ENCODE data around the gene NOP14. TPM values are rescaled to one million over a fixed set of nuclear protein-coding genes. Genes with fewer than 3 reads are reported as not detected.

NOP14 gene
- polyA plus RNA-seq, 1 experiment: 7.1 TPM

DNA sequence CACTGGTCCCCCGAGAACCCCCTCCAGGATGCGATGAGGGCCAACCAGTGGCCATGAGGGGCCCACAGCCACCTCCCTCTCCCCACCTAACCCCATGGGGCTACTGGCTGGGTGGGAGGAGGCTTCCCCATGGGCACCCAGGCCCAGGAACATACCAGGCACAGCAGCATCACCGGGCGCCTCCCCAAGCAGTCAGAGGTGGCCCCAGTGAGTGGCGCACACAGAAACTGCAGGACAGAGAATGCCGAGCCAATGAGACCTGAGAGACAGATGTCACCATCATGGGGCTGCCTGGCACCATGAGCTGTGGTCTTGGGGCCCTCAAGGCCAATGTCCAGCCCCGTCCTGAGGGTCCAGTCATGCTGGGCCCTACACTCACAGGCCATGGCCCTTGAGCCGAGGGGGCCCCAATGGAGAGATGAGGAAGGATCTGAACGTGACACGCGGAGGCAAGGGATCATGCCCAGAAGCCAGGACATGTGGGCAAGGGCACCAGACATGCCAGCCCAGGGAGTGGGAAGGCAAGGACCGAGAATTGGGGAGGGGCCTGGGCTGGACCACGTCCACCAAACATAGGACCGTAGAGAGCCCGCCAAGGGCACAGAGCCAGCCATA, 30.1 kb downstream of the NOP14 start:
- Histone ChIP-seq H3K36me3 (ENCODE audit: control insufficient read depth, insufficient read depth, low read length) (peaks cover 31% of the 10 kb centered on the region), H3K4me3 (ENCODE audit: low read depth, low read length) (peak overlapping the region; percentile 80), H3K27me3 (ENCODE audit: control insufficient read depth, insufficient read depth, low read length) (no peaks in the 10 kb centered on the region)
- ChIA-PET CTCF (no interaction called here), POLR2A (no interaction called here)
- TF ChIP-seq, protein P1, sequence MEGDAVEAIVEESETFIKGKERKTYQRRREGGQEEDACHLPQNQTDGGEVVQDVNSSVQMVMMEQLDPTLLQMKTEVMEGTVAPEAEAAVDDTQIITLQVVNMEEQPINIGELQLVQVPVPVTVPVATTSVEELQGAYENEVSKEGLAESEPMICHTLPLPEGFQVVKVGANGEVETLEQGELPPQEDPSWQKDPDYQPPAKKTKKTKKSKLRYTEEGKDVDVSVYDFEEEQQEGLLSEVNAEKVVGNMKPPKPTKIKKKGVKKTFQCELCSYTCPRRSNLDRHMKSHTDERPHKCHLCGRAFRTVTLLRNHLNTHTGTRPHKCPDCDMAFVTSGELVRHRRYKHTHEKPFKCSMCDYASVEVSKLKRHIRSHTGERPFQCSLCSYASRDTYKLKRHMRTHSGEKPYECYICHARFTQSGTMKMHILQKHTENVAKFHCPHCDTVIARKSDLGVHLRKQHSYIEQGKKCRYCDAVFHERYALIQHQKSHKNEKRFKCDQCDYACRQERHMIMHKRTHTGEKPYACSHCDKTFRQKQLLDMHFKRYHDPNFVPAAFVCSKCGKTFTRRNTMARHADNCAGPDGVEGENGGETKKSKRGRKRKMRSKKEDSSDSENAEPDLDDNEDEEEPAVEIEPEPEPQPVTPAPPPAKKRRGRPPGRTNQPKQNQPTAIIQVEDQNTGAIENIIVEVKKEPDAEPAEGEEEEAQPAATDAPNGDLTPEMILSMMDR (IDR thresholded peaks at IDR 0.05; ENCODE audit: insufficient read depth, low read depth, low read length): no peak
- no peak for DNase-seq (ENCODE audit: low read depth)

DNA sequence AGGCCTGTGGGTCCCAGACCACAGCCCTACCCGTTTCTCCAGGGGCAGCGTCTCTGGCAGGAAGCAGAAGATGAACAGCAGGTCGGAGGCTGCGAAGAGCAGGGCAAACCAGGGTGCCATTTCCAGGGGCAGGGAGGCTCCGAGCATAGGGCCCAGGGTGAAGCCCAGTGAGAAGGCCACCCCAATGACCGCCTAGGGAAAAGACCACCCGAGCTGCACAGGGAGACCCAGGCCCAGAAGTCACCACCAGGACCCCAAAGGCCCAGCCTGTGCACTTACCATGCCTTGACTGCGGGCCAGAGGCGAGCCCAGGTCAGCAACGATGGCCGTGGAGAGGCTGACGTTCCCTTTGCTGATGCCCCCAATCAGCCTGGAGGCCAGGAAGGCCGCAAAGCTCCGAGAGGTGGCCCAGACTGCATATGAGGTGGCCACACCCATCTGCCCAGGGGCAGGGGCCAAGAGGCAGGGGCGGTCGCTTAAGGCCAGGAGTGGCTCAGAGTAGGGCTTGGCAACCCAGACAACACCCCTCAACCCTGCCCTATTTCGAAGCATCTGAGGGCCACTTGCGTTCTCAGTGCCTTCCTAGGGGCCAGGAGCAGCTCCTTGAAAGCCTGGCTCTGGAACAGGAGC, 30.8 kb downstream of the NOP14 start:
- Histone ChIP-seq H3K36me3 (ENCODE audit: control insufficient read depth, insufficient read depth, low read length) (peaks cover 32% of the 10 kb centered on the region), H3K27me3 (ENCODE audit: control insufficient read depth, insufficient read depth, low read length) (no peaks in the 10 kb centered on the region), H3K4me3 (ENCODE audit: low read depth, low read length) (no peak overlapping the region)
- ChIA-PET CTCF (no interaction called here), POLR2A (no interaction called here)
- DNase-seq (ENCODE audit: low read depth): no peak
- TF ChIP-seq, protein P1 (IDR thresholded peaks at IDR 0.05; ENCODE audit: insufficient read depth, low read depth, low read length): no peak

DNA sequence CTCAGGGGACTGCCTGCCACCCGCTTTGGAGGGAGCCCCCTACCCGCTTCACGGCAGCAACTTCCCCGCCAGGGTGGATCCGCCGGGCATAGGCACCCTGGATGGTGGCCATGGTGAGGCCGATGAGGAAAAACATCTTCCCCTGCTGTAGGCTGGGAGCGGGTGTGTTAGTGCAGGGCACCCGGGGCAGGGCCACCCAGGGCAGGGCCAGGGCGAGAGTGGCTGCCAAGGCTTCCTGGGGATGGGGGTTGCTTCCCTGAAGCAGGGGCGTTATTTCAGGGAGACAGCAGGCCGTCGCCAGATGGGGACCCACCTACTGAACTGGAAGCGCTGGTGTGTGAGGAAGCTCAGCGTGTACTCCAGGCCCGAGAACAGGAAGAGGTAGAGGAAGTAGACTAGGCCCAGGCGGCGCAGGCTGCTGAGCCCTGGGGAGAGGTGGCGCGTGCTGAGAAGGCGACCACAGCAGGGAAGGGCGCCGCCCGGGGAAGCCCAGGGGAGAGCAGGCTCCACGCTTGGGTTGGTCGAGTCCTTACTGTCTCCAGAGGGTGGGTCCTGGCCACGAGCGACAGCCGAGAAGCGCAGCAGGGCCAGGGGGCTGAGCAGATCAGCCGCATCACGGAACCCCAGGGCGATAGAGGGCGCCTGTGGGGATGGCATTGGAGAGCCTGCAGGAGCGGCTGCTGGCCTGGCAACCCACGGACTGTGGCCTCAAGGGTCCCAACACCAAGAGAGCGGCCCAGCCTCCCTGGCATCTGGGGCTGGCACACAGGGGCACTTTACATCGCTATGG, 31.5 kb downstream of the NOP14 start:
- POLR2A ChIA-PET: no interaction called here

DNA sequence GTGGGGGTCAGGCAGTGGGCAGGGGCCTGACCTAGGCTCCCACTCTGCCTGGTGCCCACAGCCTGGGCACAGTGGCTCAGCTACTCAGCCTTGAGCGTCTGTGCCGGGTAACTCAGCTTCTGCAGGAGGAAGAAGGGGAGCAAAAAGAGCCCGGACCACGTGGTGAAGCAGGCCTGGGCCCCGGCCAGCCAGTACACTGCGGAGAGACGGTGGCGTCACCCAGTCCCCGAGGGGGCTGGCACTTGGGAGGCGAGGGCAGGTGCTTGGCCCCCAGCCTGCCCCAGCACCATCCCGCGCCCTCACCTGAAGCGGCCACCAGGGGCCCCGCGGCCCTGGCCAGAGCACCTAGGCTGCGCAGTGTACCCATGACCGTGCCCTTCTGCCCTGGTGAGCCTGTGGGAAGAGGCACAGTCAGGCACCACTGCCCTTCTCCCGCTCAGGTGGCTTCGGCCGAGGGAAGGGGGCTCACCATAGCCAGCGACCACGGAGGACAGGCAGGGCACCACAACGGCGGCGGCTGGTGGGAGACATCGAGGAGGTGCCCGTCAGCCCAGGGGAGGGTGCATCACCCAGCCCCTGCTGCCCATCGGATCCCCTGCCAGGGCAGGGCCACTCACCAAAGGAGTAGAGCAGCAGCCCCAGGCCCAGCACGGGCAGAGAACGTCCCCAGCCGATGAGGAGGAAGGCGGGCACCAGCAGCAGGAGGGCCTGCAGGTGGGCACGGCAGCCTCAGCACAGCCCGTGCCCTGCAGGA, 32.3 kb downstream of the NOP14 start:
- TF ChIP-seq, protein P1 (IDR thresholded peaks at IDR 0.05; ENCODE audit: insufficient read depth, low read depth, low read length): peak; percentile 21; the same call in 1 of the 2 replicates
- no peak for DNase-seq (ENCODE audit: low read depth)
- Histone ChIP-seq H3K4me3 (ENCODE audit: low read depth, low read length) (no peak overlapping the region), H3K36me3 (ENCODE audit: control insufficient read depth, insufficient read depth, low read length) (peaks cover 41% of the 10 kb centered on the region), H3K27me3 (ENCODE audit: control insufficient read depth, insufficient read depth, low read length) (no peaks in the 10 kb centered on the region)
- POLR2A ChIA-PET: no interaction called here
- CTCF ChIA-PET: interaction anchor here (0.7 to 0.8 kb wide), 2 partner anchors 17 to 1145 kb away, joined by 3 read pairs; no protein-coding TSS in a partner anchor

More for the DNA sequence above, 31.5 kb downstream of the NOP14 start:
- CTCF ChIA-PET: no interaction called here
- peaks cover 37% of the 10 kb centered on the region for H3K36me3 ChIP-seq (ENCODE audit: control insufficient read depth, insufficient read depth, low read length)
- H3K27me3 ChIP-seq (ENCODE audit: control insufficient read depth, insufficient read depth, low read length): no peaks in the 10 kb centered on the region
- TF ChIP-seq, protein P1 (IDR thresholded peaks at IDR 0.05; ENCODE audit: insufficient read depth, low read depth, low read length): no peak
- DNase-seq (ENCODE audit: low read depth): no peak
- H3K4me3 ChIP-seq (ENCODE audit: low read depth, low read length): no peak overlapping the region
